Stimulated activated CD4-positive, alpha-beta T cell treated with anti-CD3 and anti-CD28 coated beads, Interleukin-1b, Interleukin-23, amount 100 ng/mL, for 1 hour (primary cell): ENCODE results near the gene USO1.
"Not testable (repeated sequence)": the region's sequence is repeated elsewhere in the genome, so short reads cannot be mapped to it uniquely, and the experiment has no call there.

ENCODE experiments used
- DNase-seq, 2 donors: peaks; one replicate each; pipeline ENCODE4 v3.0.0-alpha.2; 2020; ENCODE audit warnings: low read depth in 2 of 2

The USO1 gene

GRCh38 chr4:75841641-75842520 is 117.5 kb downstream of the USO1 start:
- no peak for DNase-seq

GRCh38 chr4:75843596-75843995 is 119.2 kb downstream of the USO1 start:
- DNase-seq, result no peak

- DNase-seq, result no peak
These were observed 119.8 kb downstream of the USO1 start for GRCh38 chr4:75844151-75844662.

GRCh38 chr4:75845992-75846391 is 121.6 kb downstream of the USO1 start:
- no peak for DNase-seq

GRCh38 chr4:75848171-75848760 is 123.9 kb downstream of the USO1 start:
- not testable (repeated sequence) for DNase-seq

- no peak for DNase-seq
These were observed 124.5 kb downstream of the USO1 start for GRCh38 chr4:75848891-75849290.

- DNase-seq, result no peak
These were observed 125.1 kb downstream of the USO1 start for GRCh38 chr4:75849461-75849860.

- no peak for DNase-seq
These were observed 134.3 kb downstream of the USO1 start for GRCh38 chr4:75858721-75859120.

GRCh38 chr4:75860606-75861005 is 136.2 kb downstream of the USO1 start:
- DNase-seq, result no peak
